GM12878 (cell line): ENCODE data around the gene PLOD3. TPM values are rescaled to one million over a fixed set of nuclear protein-coding genes. Genes with fewer than 3 reads are reported as not detected.

Experiments used
- KLF5 ChIP-seq: fragments of 450-650 bp; IDR thresholded peaks from 2 replicates; pipeline ENCODE4 v1.6.1; 2014; ENCODE audit warnings: mild to moderate bottlenecking; ENCODE audit not compliant: partially characterized antibody
- MTA3 ChIP-seq: IDR thresholded peaks from 2 replicates; pipeline ENCODE4 v1.6.1; 2012; ENCODE audit warnings: low read length, inconsistent platforms, borderline replicate concordance
- NR2F1 ChIP-seq: fragments of 450-650 bp; conservative IDR thresholded peaks from 2 replicates; pipeline ENCODE4 v1.6.1; 2017; ENCODE audit warnings: mild to moderate bottlenecking
- NRF1 ChIP-seq: conservative IDR thresholded peaks from 2 replicates; pipeline ENCODE4 v1.6.1; 2011; ENCODE audit warnings: mild to moderate bottlenecking, low read depth, low read length, improper control_type of control experiment
- POLR2A ChIP-seq: IDR thresholded peaks from 2 replicates; pipeline ENCODE4 v1.6.1; 2011; ENCODE audit warnings: low read depth, mild to moderate bottlenecking, low read length
- SMC3 ChIP-seq: IDR thresholded peaks from 2 replicates; pipeline ENCODE4 v1.6.1; 2011; ENCODE audit warnings: low read length, improper control_type of control experiment, borderline replicate concordance
- ZNF384 ChIP-seq: IDR thresholded peaks from 2 replicates; pipeline ENCODE4 v1.6.1; 2012; ENCODE audit warnings: low read depth, mild to moderate bottlenecking, low read length, improper control_type of control experiment, borderline replicate concordance
- polyA plus RNA-seq, 11 experiments: library from polyadenylated mRNA; depleted of rRNA in 4 of 11; unstranded in 6 of 11; stranded (reverse) in 5 of 11; fragments of >200 nt; fragmentation: Nextera tagmentation in 4 of 11; fragmentation: Illumina TruSeq in 1 of 11; extraction: Ambion mirVana in 4 of 11; extraction: Trizol in 1 of 11; gene quantifications; 1 replicate in 1 of 11; 2 replicates in 10 of 11; pipeline versions ENCODE4 v1.2.1 to v1.2.3, GENCODE V29; 2011 to 2016; ENCODE audit warnings: inconsistent platforms in 2 of 11, missing spikeins in 2 of 11, low read depth in 1 of 11
- total RNA-seq, 4 experiments: library from RNA; depleted of rRNA in 3 of 4; stranded (reverse); fragments of >200 nt in 3 of 4; fragmentation: Illumina TruSeq in 1 of 4; extraction: Trizol in 1 of 4; gene quantifications; 2 replicates each; pipeline versions ENCODE4 v1.2.1 to v1.2.3, GENCODE V29; 2013 to 2021
- TF ChIP-seq, protein P1 (sequence below): fragments of 450-650 bp; IDR thresholded peaks from 2 replicates; pipeline ENCODE4 v1.6.1; 2017; ENCODE audit warnings: antibody characterized with exemption, mild to moderate bottlenecking, moderate library complexity
- TF ChIP-seq, protein P2 (sequence below): fragments of 450-650 bp; conservative IDR thresholded peaks from 2 replicates; pipeline ENCODE4 v1.6.1; 2017; ENCODE audit warnings: mild to moderate bottlenecking, moderate library complexity

The PLOD3 gene
- total and polyA plus RNA-seq, 10 of the 15 experiments (the other 5 are each of a cell fraction or from before 2014, with no cell fraction given) = 0.53 to 27.8 (median 15.1) TPM

DNA sequence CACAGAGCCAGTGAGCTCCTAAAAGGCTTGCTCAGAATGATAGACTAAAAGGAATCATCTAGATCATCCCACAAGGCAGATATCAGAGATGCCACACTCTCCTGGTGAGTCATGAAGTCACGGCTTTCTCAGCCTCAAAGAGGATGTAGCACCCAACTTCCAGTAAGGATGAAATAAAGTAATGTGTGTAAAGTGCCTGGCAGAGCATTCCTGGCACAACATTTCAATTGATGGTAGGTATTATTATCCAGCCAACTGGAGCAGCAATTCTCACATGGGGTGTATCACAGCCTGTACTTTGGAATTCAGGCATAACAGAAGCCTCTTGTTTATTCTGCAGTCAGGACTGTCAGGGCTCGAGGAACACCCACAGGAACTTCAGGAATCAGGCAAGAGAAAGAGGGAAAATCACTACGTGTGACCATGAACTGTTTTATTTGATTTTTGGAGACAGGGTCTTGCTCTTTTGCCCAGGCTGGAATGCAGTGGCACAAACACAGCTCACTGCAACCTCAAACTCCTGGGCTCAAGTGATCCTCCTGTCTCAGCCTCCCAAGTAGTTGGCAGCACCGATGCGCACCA lies 32.0 kb downstream of the PLOD3 start (continued):
- TF ChIP-seq, protein P1, sequence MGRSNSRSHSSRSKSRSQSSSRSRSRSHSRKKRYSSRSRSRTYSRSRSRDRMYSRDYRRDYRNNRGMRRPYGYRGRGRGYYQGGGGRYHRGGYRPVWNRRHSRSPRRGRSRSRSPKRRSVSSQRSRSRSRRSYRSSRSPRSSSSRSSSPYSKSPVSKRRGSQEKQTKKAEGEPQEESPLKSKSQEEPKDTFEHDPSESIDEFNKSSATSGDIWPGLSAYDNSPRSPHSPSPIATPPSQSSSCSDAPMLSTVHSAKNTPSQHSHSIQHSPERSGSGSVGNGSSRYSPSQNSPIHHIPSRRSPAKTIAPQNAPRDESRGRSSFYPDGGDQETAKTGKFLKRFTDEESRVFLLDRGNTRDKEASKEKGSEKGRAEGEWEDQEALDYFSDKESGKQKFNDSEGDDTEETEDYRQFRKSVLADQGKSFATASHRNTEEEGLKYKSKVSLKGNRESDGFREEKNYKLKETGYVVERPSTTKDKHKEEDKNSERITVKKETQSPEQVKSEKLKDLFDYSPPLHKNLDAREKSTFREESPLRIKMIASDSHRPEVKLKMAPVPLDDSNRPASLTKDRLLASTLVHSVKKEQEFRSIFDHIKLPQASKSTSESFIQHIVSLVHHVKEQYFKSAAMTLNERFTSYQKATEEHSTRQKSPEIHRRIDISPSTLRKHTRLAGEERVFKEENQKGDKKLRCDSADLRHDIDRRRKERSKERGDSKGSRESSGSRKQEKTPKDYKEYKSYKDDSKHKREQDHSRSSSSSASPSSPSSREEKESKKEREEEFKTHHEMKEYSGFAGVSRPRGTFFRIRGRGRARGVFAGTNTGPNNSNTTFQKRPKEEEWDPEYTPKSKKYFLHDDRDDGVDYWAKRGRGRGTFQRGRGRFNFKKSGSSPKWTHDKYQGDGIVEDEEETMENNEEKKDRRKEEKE = no peak
- TF ChIP-seq, protein P2, sequence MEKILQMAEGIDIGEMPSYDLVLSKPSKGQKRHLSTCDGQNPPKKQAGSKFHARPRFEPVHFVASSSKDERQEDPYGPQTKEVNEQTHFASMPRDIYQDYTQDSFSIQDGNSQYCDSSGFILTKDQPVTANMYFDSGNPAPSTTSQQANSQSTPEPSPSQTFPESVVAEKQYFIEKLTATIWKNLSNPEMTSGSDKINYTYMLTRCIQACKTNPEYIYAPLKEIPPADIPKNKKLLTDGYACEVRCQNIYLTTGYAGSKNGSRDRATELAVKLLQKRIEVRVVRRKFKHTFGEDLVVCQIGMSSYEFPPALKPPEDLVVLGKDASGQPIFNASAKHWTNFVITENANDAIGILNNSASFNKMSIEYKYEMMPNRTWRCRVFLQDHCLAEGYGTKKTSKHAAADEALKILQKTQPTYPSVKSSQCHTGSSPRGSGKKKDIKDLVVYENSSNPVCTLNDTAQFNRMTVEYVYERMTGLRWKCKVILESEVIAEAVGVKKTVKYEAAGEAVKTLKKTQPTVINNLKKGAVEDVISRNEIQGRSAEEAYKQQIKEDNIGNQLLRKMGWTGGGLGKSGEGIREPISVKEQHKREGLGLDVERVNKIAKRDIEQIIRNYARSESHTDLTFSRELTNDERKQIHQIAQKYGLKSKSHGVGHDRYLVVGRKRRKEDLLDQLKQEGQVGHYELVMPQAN = no peak
- no peak for TF ChIP-seq POLR2A
- TF ChIP-seq KLF5 = no peak
- no peak for TF ChIP-seq MTA3
- TF ChIP-seq ZNF384 = no peak
- no peak for TF ChIP-seq SMC3
- TF ChIP-seq NRF1 = no peak
- TF ChIP-seq NR2F1 = no peak
